Keratinocyte (primary cell): ENCODE data around the gene MED15. TPM values are rescaled to one million over a fixed set of nuclear protein-coding genes. Genes with fewer than 3 reads are reported as not detected.

Experiments used
- DNase-seq: peaks from one replicate; pipeline ENCODE4 v3.0.0-alpha.2; 2011; ENCODE audit warnings: low read depth, missing footprints, low spot score
- FAIRE-seq: peaks from 2 replicates; lab custom pipeline; 2011; peaks lifted over from hg19 to GRCh38; lab: Jason Lieb, UNC
- H2AFZ ChIP-seq: 2 replicates; pipeline ENCODE4 v1.6.0; 2012; ENCODE audit warnings: low read length, control low read depth, inconsistent platforms; ENCODE audit not compliant: control insufficient read depth
- H3K27ac ChIP-seq: 2 replicates; pipeline ENCODE4 v1.5.1; 2011; ENCODE audit warnings: low read length; ENCODE audit not compliant: control insufficient read depth, insufficient read depth
- H3K27me3 ChIP-seq: 3 replicates; pipeline ENCODE4 v1.6.0; 2011; ENCODE audit warnings: low read length; ENCODE audit not compliant: control insufficient read depth, insufficient read depth; ENCODE audit errors: extremely low read depth
- H3K36me3 ChIP-seq, 2 experiments: 2 replicates in 1 of 2; 3 replicates in 1 of 2; pipeline ENCODE4 v1.5.1; 2011; ENCODE audit warnings: low read length in 2 of 2, mild to moderate bottlenecking in 1 of 2; ENCODE audit not compliant: control insufficient read depth in 2 of 2, insufficient read depth in 2 of 2; ENCODE audit errors: extremely low read depth in 1 of 2
- H3K4me1 ChIP-seq: 3 replicates; pipeline ENCODE4 v1.5.1; 2011; ENCODE audit warnings: low read length; ENCODE audit not compliant: control insufficient read depth, insufficient read depth; ENCODE audit errors: extremely low read depth
- H3K4me2 ChIP-seq: 3 replicates; pipeline ENCODE4 v1.6.0; 2011; ENCODE audit warnings: low read depth, low read length; ENCODE audit not compliant: control insufficient read depth, insufficient read depth; ENCODE audit errors: extremely low read depth
- H3K4me3 ChIP-seq, 3 experiments: fragments of 200-600 bp in 1 of 3; sonication (generic) in 1 of 3; 2 replicates in 2 of 3; 3 replicates in 1 of 3; pipeline ENCODE4 v1.5.1; 2011 to 2016; ENCODE audit warnings: low read length in 3 of 3, mild to moderate bottlenecking in 3 of 3, control low read depth in 2 of 3, inconsistent platforms in 1 of 3, low read depth in 1 of 3, mixed read lengths in 1 of 3, mixed run types in 1 of 3, moderate library complexity in 1 of 3; ENCODE audit not compliant: control insufficient read depth in 2 of 3, insufficient read depth in 2 of 3; ENCODE audit errors: extremely low read depth in 1 of 3
- H3K79me2 ChIP-seq: 2 replicates; pipeline ENCODE4 v1.6.0; 2012; ENCODE audit warnings: low read length; ENCODE audit not compliant: control insufficient read depth, insufficient read depth
- H3K9ac ChIP-seq: 3 replicates; pipeline ENCODE4 v1.6.0; 2011; ENCODE audit warnings: low read length; ENCODE audit not compliant: control insufficient read depth, insufficient read depth; ENCODE audit errors: extremely low read depth
- H3K9me1 ChIP-seq: 3 replicates; pipeline ENCODE4 v1.6.0; 2011; ENCODE audit warnings: low read length; ENCODE audit not compliant: control insufficient read depth, insufficient read depth; ENCODE audit errors: extremely low read depth
- H3K9me3 ChIP-seq: 2 replicates; pipeline ENCODE4 v1.5.1; 2012; ENCODE audit warnings: low read depth, low read length; ENCODE audit not compliant: control insufficient read depth
- H4K20me1 ChIP-seq: 3 replicates; pipeline ENCODE4 v1.6.0; 2011; ENCODE audit warnings: low read length; ENCODE audit not compliant: control insufficient read depth, insufficient read depth; ENCODE audit errors: extremely low read depth
- CTCF ChIP-seq, 3 experiments: IDR thresholded peaks in 1 of 3; conservative IDR thresholded peaks in 1 of 3; optimal IDR thresholded peaks in 1 of 3; 2 replicates in 2 of 3; 3 replicates in 1 of 3; pipeline versions ENCODE3 to v1.5.1; 2011; ENCODE audit warnings: low read length in 3 of 3, mild to moderate bottlenecking in 3 of 3, moderate library complexity in 2 of 3, control low read depth in 1 of 3, inconsistent platforms in 1 of 3; ENCODE audit not compliant: insufficient read depth in 2 of 3; ENCODE audit errors: extremely low read depth in 1 of 3
- EZH2 ChIP-seq: IDR thresholded peaks from one replicate; pipeline ENCODE4 v1.6.1; 2012; ENCODE audit warnings: inconsistent platforms, mild to moderate bottlenecking, low read length, moderate library complexity
- dilution Hi-C: fragments of 300-500 bp; cut with MboI; formaldehyde crosslinking; loops from one replicate; pipeline ENCODE4 v1.7.0; 2020; ENCODE audit warnings: low sequenced_read_pairs; ENCODE audit not compliant: extremely low pct_ligation_motif_present
- polyA plus RNA-seq, 5 experiments: library from polyadenylated mRNA; depleted of rRNA in 3 of 5; stranded (reverse) in 3 of 5; stranded (forward) in 1 of 5; unstranded in 1 of 5; fragments of >200 nt; gene quantifications; 1 replicate in 1 of 5; 2 replicates in 3 of 5; 3 replicates in 1 of 5; pipeline versions ENCODE4 v1.2.1 to v1.2.3, GENCODE V29; 2011 to 2012; ENCODE audit warnings: missing spikeins in 2 of 5, low read depth in 1 of 5, low replicate concordance in 1 of 5

Gene MED15
- polyA plus RNA-seq, 1 donor (not counting 4 experiments of a cell fraction or from before 2014, with no cell fraction given), result 24.9 TPM

- no peak overlapping the region for H3K4me2 ChIP-seq
- no peaks in the 10 kb centered on the region for H3K9me1 ChIP-seq
- peaks cover 11% of the 10 kb centered on the region for H3K27me3 ChIP-seq
- FAIRE-seq, result no peak
- no peak overlapping the region for H3K27ac ChIP-seq
- no peaks in the 10 kb centered on the region for H3K9me3 ChIP-seq
- TF ChIP-seq EZH2 (no peak), CTCF (optimal IDR thresholded peaks at IDR 0.05 in 1 of 3, IDR thresholded peaks at IDR 0.05 in 1 of 3, conservative IDR thresholded peaks at IDR 0.05 in 1 of 3; ENCODE audit: extremely low read depth in 1 of 3, insufficient read depth in 2 of 3, low read length in 3 of 3) (no peak)
- no peaks in the 10 kb centered on the region for H4K20me1 ChIP-seq
- no peak overlapping the region for H2AFZ ChIP-seq
- no peak for DNase-seq
- no peak overlapping the region for H3K4me3 ChIP-seq
- H3K9ac ChIP-seq, result no peak overlapping the region
- dilution Hi-C loops, result no loop called here
- H3K79me2 ChIP-seq, result no peaks in the 10 kb centered on the region
- no peaks in the 10 kb centered on the region for H3K4me1 ChIP-seq
- H3K36me3 ChIP-seq, result no peaks in the 10 kb centered on the region
Observed at GRCh38 chr22:20634560-20635226, 127.3 kb downstream of the MED15 start.

GRCh38 chr22:20635227-20635591 lies 127.8 kb downstream of the MED15 start:
- TF ChIP-seq EZH2 (no peak), CTCF (optimal IDR thresholded peaks at IDR 0.05 in 1 of 3, IDR thresholded peaks at IDR 0.05 in 1 of 3, conservative IDR thresholded peaks at IDR 0.05 in 1 of 3; ENCODE audit: extremely low read depth in 1 of 3, insufficient read depth in 2 of 3, low read length in 3 of 3) (no peak)
- Histone ChIP-seq H3K9me1 (no peaks in the 10 kb centered on the region), H3K4me2 (no peak overlapping the region), H3K9ac (no peak overlapping the region), H3K27ac (no peak overlapping the region), H3K4me1 (no peaks in the 10 kb centered on the region), H4K20me1 (no peaks in the 10 kb centered on the region), H2AFZ (no peak overlapping the region), H3K9me3 (no peaks in the 10 kb centered on the region), H3K79me2 (no peaks in the 10 kb centered on the region), H3K27me3 (peaks cover 11% of the 10 kb centered on the region), H3K36me3 (no peaks in the 10 kb centered on the region), H3K4me3 (no peak overlapping the region)
- no peak for DNase-seq
- no peak for FAIRE-seq
- dilution Hi-C loops, result no loop called here
